Right cardiac atrium (tissue), 5 donors: ENCODE data around the gene SAP30BP. TPM values are rescaled to one million over a fixed set of nuclear protein-coding genes. Genes with fewer than 3 reads are reported as not detected.
A peak's percentile ranks its signal among the peaks of the same experiment; 100 is the strongest.

Source experiments
- ATAC-seq, 2 donors: fragments of 200-7000 bp; cut with Tn5 transposase; one replicate each; pipeline versions ENCODE4 v1.8.0 to v1.9.1; 2020; ENCODE audit warnings: moderate library complexity in 2 of 2, mild to moderate bottlenecking in 1 of 2
- DNase-seq, 3 donors: peaks; one replicate each; pipeline ENCODE4 v3.0.0-alpha.2; 2020
- H3K27ac ChIP-seq: one replicate; pipeline ENCODE4 v1.5.1; 2013; ENCODE audit warnings: mild to moderate bottlenecking, low read length, control low read depth, moderate library complexity
- H3K27me3 ChIP-seq: one replicate; pipeline ENCODE4 v1.6.1; 2013; ENCODE audit not compliant: control insufficient read depth, insufficient read depth
- H3K4me1 ChIP-seq: one replicate; pipeline ENCODE4 v1.6.1; 2013; ENCODE audit warnings: low read length; ENCODE audit not compliant: control insufficient read depth, insufficient read depth
- H3K4me3 ChIP-seq: one replicate; pipeline ENCODE4 v1.5.1; 2013; ENCODE audit warnings: low read length, control low read depth
- H3K9me3 ChIP-seq: one replicate; pipeline ENCODE4 v1.6.1; 2013; ENCODE audit warnings: low read length; ENCODE audit not compliant: control insufficient read depth
- WGBS: extraction: QIAGEN DNeasy Blood & Tissue Kit; methylation state at CpG from one replicate; pipeline ENCODE4 v1.1.7; 2013; 5-methylcytosine and 5-hydroxymethylcytosine counted together
- intact Hi-C, 4 donors: fragments of 100-400 bp; cut with DNase I; formaldehyde crosslinking; loops; one replicate each; pipeline versions ENCODE4 v1.11.0 to v1.14.0; 2022 to 2023
- polyA plus RNA-seq: library from polyadenylated mRNA; stranded (reverse); fragments of 200-250 nt; gene quantifications from one replicate; pipeline ENCODE4 v1.2.3, GENCODE V29; 2013
- total RNA-seq, 4 donors: library from RNA; stranded (reverse); fragmentation: NEBNext Ultra II Directional; extraction: Animal tissue kit (Norgen Biotek cat#: 25700); gene quantifications; one replicate each; pipeline ENCODE4 v1.2.1, GENCODE V29; 2021
- donor health status: healthy with polysubstance abuse.
- donor health status: DM: no; HTN: yes; CAD: no.
- donor health status: DM: no; HTN: no; CAD: no.
- donor health status: DM: no; HTN: yes; CAD: no; lungs with severe emphysema.
- donor health status: DM: yes; HTN: yes; CAD: no.

SAP30BP gene
- total and polyA plus RNA-seq, 5 donors: 51.0 to 66.5 (median 58.5) TPM

- Histone ChIP-seq H3K27me3 (no peaks in the 10 kb centered on the region), H3K9me3 (no peaks in the 10 kb centered on the region), H3K4me3 (no peak overlapping the region), H3K27ac (no peak overlapping the region), H3K4me1 (no peaks in the 10 kb centered on the region)
- intact Hi-C loops: no loop called here
- DNase-seq: no peak
- 98% methylated on average over 7 of the region's 7 CpGs for WGBS
- ATAC-seq: no peak
Measured at GRCh38 chr17:75647921-75648320, 19.2 kb upstream of the SAP30BP start.

GRCh38 chr17:75649687-75650086 is 17.5 kb upstream of the SAP30BP start:
- ATAC-seq: no peak
- H3K4me3 ChIP-seq: no peak overlapping the region
- intact Hi-C loops: no loop called here
- no peak overlapping the region for H3K27ac ChIP-seq
- no peak for DNase-seq
- no peaks in the 10 kb centered on the region for H3K9me3 ChIP-seq
- no peaks in the 10 kb centered on the region for H3K27me3 ChIP-seq
- WGBS: 90% methylated on average over 6 of the region's 6 CpGs
- no peaks in the 10 kb centered on the region for H3K4me1 ChIP-seq

- H3K27me3 ChIP-seq: no peaks in the 10 kb centered on the region
- 94% methylated on average over 7 of the region's 7 CpGs for WGBS
- no peak for ATAC-seq
Measured at GRCh38 chr17:75650874-75651273, 16.3 kb upstream of the SAP30BP start.

GRCh38 chr17:75652341-75652740 is 14.8 kb upstream of the SAP30BP start:
- WGBS: 93% methylated on average over 5 of the region's 5 CpGs
- no peaks in the 10 kb centered on the region for H3K4me1 ChIP-seq
- peak in 1 of 2 donors; percentile 31 for ATAC-seq
- H3K4me3 ChIP-seq: no peak overlapping the region
- H3K9me3 ChIP-seq: no peaks in the 10 kb centered on the region
- DNase-seq: no peak
- no peaks in the 10 kb centered on the region for H3K27me3 ChIP-seq
- H3K27ac ChIP-seq: no peak overlapping the region
- intact Hi-C loops: no loop called here

More at GRCh38 chr17:75650874-75651273, 16.3 kb upstream of the SAP30BP start:
- Histone ChIP-seq H3K9me3 (no peaks in the 10 kb centered on the region), H3K4me3 (no peak overlapping the region), H3K4me1 (no peaks in the 10 kb centered on the region), H3K27ac (no peak overlapping the region)
- intact Hi-C loops: no loop called here
- no peak for DNase-seq

- 55% methylated on average over 6 of the region's 6 CpGs for WGBS
- intact Hi-C loops: no loop called here
- no peak for DNase-seq
- H3K9me3 ChIP-seq: no peaks in the 10 kb centered on the region
- H3K4me3 ChIP-seq: no peak overlapping the region
- no peaks in the 10 kb centered on the region for H3K4me1 ChIP-seq
- ATAC-seq: peak; percentile 63 to 68
- no peaks in the 10 kb centered on the region for H3K27me3 ChIP-seq
- H3K27ac ChIP-seq: no peak overlapping the region
Measured at GRCh38 chr17:75652934-75653549, 14.1 kb upstream of the SAP30BP start.

GRCh38 chr17:75654176-75654575 is 13.0 kb upstream of the SAP30BP start:
- no peak overlapping the region for H3K4me3 ChIP-seq
- 29% methylated on average over 2 of the region's 2 CpGs for WGBS
- ATAC-seq (no peak), DNase-seq (no peak)
- H3K9me3 ChIP-seq: no peaks in the 10 kb centered on the region
- no peaks in the 10 kb centered on the region for H3K4me1 ChIP-seq
- H3K27ac ChIP-seq: no peak overlapping the region
- no peaks in the 10 kb centered on the region for H3K27me3 ChIP-seq
- intact Hi-C loops: no loop called here

- Histone ChIP-seq H3K27me3 (no peaks in the 10 kb centered on the region), H3K4me1 (no peaks in the 10 kb centered on the region), H3K9me3 (no peaks in the 10 kb centered on the region), H3K27ac (no peak overlapping the region), H3K4me3 (no peak overlapping the region)
- intact Hi-C loops: no loop called here
- no peak for ATAC-seq
- WGBS: 86% methylated on average over 5 of the region's 5 CpGs
- DNase-seq: no peak
Measured at GRCh38 chr17:75658237-75658636, 8.9 kb upstream of the SAP30BP start.

GRCh38 chr17:75661531-75661930 is 5.6 kb upstream of the SAP30BP start:
- Histone ChIP-seq H3K27ac (no peak overlapping the region), H3K4me3 (no peak overlapping the region), H3K4me1 (no peaks in the 10 kb centered on the region), H3K9me3 (no peaks in the 10 kb centered on the region), H3K27me3 (no peaks in the 10 kb centered on the region)
- no peak for DNase-seq
- WGBS: 89% methylated on average over 4 of the region's 4 CpGs
- ATAC-seq: no peak
- intact Hi-C loops: no loop called here

GRCh38 chr17:75662511-75662910 is 4.6 kb upstream of the SAP30BP start:
- Histone ChIP-seq H3K27ac (no peak overlapping the region), H3K4me3 (no peak overlapping the region), H3K9me3 (no peaks in the 10 kb centered on the region), H3K4me1 (no peaks in the 10 kb centered on the region), H3K27me3 (no peaks in the 10 kb centered on the region)
- intact Hi-C loops: no loop called here
- ATAC-seq (no peak), DNase-seq (no peak)
- WGBS: 92% methylated on average over 9 of the region's 9 CpGs

- Histone ChIP-seq H3K9me3 (no peaks in the 10 kb centered on the region), H3K4me3 (no peak overlapping the region), H3K27me3 (no peaks in the 10 kb centered on the region), H3K4me1 (no peaks in the 10 kb centered on the region), H3K27ac (no peak overlapping the region)
- no peak for ATAC-seq
- DNase-seq: no peak
- 89% methylated on average over 3 of the region's 3 CpGs for WGBS
- intact Hi-C loops: no loop called here
Measured at GRCh38 chr17:75664099-75664549, 3.0 kb upstream of the SAP30BP start.

- no peaks in the 10 kb centered on the region for H3K27me3 ChIP-seq
- DNase-seq (no peak), ATAC-seq (no peak)
- H3K27ac ChIP-seq: no peak overlapping the region
- H3K4me3 ChIP-seq: no peak overlapping the region
- H3K4me1 ChIP-seq: no peaks in the 10 kb centered on the region
- H3K9me3 ChIP-seq: no peaks in the 10 kb centered on the region
- intact Hi-C loops: loop anchor here in 1 of 4 donors (5.0 kb wide), 1 partner anchor 86 kb away; no protein-coding TSS in a partner anchor
- 86% methylated on average over 10 of the region's 10 CpGs for WGBS
Measured at GRCh38 chr17:75665981-75666380, 1.2 kb upstream of the SAP30BP start.

- no peaks in the 10 kb centered on the region for H3K9me3 ChIP-seq
- intact Hi-C loops: loop anchor here in 1 of 4 donors (5.0 kb wide), 1 partner anchor 84 kb away; no protein-coding TSS in a partner anchor
- ATAC-seq (no peak), DNase-seq (no peak)
- WGBS: 12% methylated on average over 4 of the region's 4 CpGs
- H3K27ac ChIP-seq: peak overlapping the region; percentile 96
- H3K4me1 ChIP-seq: no peaks in the 10 kb centered on the region
- H3K4me3 ChIP-seq: peak overlapping the region; percentile 98
- H3K27me3 ChIP-seq: no peaks in the 10 kb centered on the region
Measured at GRCh38 chr17:75667825-75668224, 687 bp downstream of the SAP30BP start.
